Measurements from ENCODE around the gene PTH2.
"Not testable (repeated sequence)": the region's sequence is repeated elsewhere in the genome, so short reads cannot be mapped to it uniquely, and the experiment has no call there.

PTH2 gene

GRCh38 chr19:49382639-49383038 lies 40.6 kb downstream of the PTH2 start:
- Histone ChIP-seq H3K4me3 (ENCODE audit: low read length) (no peak overlapping the region), H3K27ac (ENCODE audit: low read length) (no peak overlapping the region), H3K9me3 (ENCODE audit: control insufficient read depth, insufficient read depth, low read length) (no peaks in the 10 kb centered on the region), H3K4me1 (ENCODE audit: control insufficient read depth, insufficient read depth, low read length) (no peaks in the 10 kb centered on the region), H3K27me3 (ENCODE audit: control insufficient read depth, insufficient read depth, low read length) (no peaks in the 10 kb centered on the region), H3K36me3 (ENCODE audit: control insufficient read depth, insufficient read depth, low read length) (no peaks in the 10 kb centered on the region)
- WGBS (ENCODE audit: insufficient coverage, insufficient read length): 100% methylated on average over 2 of the region's 5 CpGs
- no peak for DNase-seq (ENCODE audit: low read depth, low spot score)

GRCh38 chr19:49380391-49380790 lies 42.9 kb downstream of the PTH2 start:
- no CpG with 5 or more reads among the region's 3 CpGs for WGBS (ENCODE audit: insufficient coverage, insufficient read length)
- no peak overlapping the region for H3K4me3 ChIP-seq (ENCODE audit: low read length)
- no peaks in the 10 kb centered on the region for H3K36me3 ChIP-seq (ENCODE audit: control insufficient read depth, insufficient read depth, low read length)
- no peak overlapping the region for H3K27ac ChIP-seq (ENCODE audit: low read length)
- no peaks in the 10 kb centered on the region for H3K4me1 ChIP-seq (ENCODE audit: control insufficient read depth, insufficient read depth, low read length)
- H3K27me3 ChIP-seq (ENCODE audit: control insufficient read depth, insufficient read depth, low read length): no peaks in the 10 kb centered on the region
- DNase-seq (ENCODE audit: low read depth, low spot score): no peak
- H3K9me3 ChIP-seq (ENCODE audit: control insufficient read depth, insufficient read depth, low read length): no peaks in the 10 kb centered on the region

GRCh38 chr19:49378512-49378911 lies 44.7 kb downstream of the PTH2 start:
- Histone ChIP-seq H3K27me3 (ENCODE audit: control insufficient read depth, insufficient read depth, low read length) (no peaks in the 10 kb centered on the region), H3K9me3 (ENCODE audit: control insufficient read depth, insufficient read depth, low read length) (no peaks in the 10 kb centered on the region), H3K27ac (ENCODE audit: low read length) (no peak overlapping the region), H3K36me3 (ENCODE audit: control insufficient read depth, insufficient read depth, low read length) (no peaks in the 10 kb centered on the region), H3K4me3 (ENCODE audit: low read length) (no peak overlapping the region), H3K4me1 (ENCODE audit: control insufficient read depth, insufficient read depth, low read length) (no peaks in the 10 kb centered on the region)
- DNase-seq (ENCODE audit: low read depth, low spot score): no peak
- no CpG with 5 or more reads among the region's 3 CpGs for WGBS (ENCODE audit: insufficient coverage, insufficient read length)

- Histone ChIP-seq H3K27me3 (ENCODE audit: control insufficient read depth, insufficient read depth, low read length) (no peaks in the 10 kb centered on the region), H3K4me1 (ENCODE audit: control insufficient read depth, insufficient read depth, low read length) (no peaks in the 10 kb centered on the region), H3K36me3 (ENCODE audit: control insufficient read depth, insufficient read depth, low read length) (no peaks in the 10 kb centered on the region), H3K9me3 (ENCODE audit: control insufficient read depth, insufficient read depth, low read length) (peaks cover 2% of the 10 kb centered on the region; the same call in 1 of the 2 replicates), H3K27ac (ENCODE audit: low read length) (no peak overlapping the region), H3K4me3 (ENCODE audit: low read length) (no peak overlapping the region)
- no CpG with 5 or more reads among the region's 16 CpGs for WGBS (ENCODE audit: insufficient coverage, insufficient read length)
- DNase-seq (ENCODE audit: low read depth, low spot score): no peak
Measured at GRCh38 chr19:49374665-49375434, 48.4 kb downstream of the PTH2 start.

GRCh38 chr19:49373174-49373573 lies 50.1 kb downstream of the PTH2 start:
- not testable (repeated sequence) for H3K4me3 ChIP-seq (ENCODE audit: low read length); H3K36me3 ChIP-seq (ENCODE audit: control insufficient read depth, insufficient read depth, low read length); DNase-seq (ENCODE audit: low read depth, low spot score); H3K27me3 ChIP-seq (ENCODE audit: control insufficient read depth, insufficient read depth, low read length); H3K9me3 ChIP-seq (ENCODE audit: control insufficient read depth, insufficient read depth, low read length); H3K4me1 ChIP-seq (ENCODE audit: control insufficient read depth, insufficient read depth, low read length); H3K27ac ChIP-seq (ENCODE audit: low read length)
- no CpG with 5 or more reads among the region's 3 CpGs for WGBS (ENCODE audit: insufficient coverage, insufficient read length)
